SK-N-SH treated with all-trans-retinoic acid at 6 μM for 48 hours (cell line): ENCODE data around the gene TMEM231.

ENCODE experiments used
- ATAC-seq: fragments of 200-7000 bp; cut with Tn5 transposase; 3 replicates; pipeline ENCODE4 v1.9.1; 2020; ENCODE audit warnings: mild to moderate bottlenecking, moderate library complexity
- ARNTL ChIP-seq: fragments of 450-650 bp; formaldehyde crosslinking; IDR thresholded peaks from 2 replicates; pipeline ENCODE4 v1.5.0; 2020; ENCODE audit warnings: low read depth, mild to moderate bottlenecking, moderate library complexity, borderline replicate concordance
- BACH2 ChIP-seq: fragments of 250-450 bp; sonication (Bioruptor Pico); IDR thresholded peaks from 2 replicates; pipeline ENCODE4 v1.9.0; 2021; ENCODE audit warnings: mild to moderate bottlenecking, borderline replicate concordance
- ESRRG ChIP-seq: fragments of 250-450 bp; sonication (Bioruptor Pico); IDR thresholded peaks from 2 replicates; pipeline ENCODE4 v1.6.1; 2021; ENCODE audit warnings: mild to moderate bottlenecking
- GLIS3 ChIP-seq: fragments of 250-450 bp; sonication (Bioruptor Pico); IDR thresholded peaks from 2 replicates; pipeline ENCODE4 v1.5.0; 2020; ENCODE audit warnings: mild to moderate bottlenecking, moderate library complexity
- ISL1 ChIP-seq: fragments of 250-450 bp; sonication (Bioruptor Pico); IDR thresholded peaks from 2 replicates; pipeline ENCODE4 v2.1.2; 2022; ENCODE audit warnings: mild to moderate bottlenecking, moderate library complexity
- OSR1 ChIP-seq: fragments of 250-450 bp; sonication (Bioruptor Pico); IDR thresholded peaks from 2 replicates; pipeline ENCODE4 v1.8.0; 2022; ENCODE audit warnings: moderate library complexity, mild to moderate bottlenecking, inconsistent platforms
- PATZ1 ChIP-seq: fragments of 250-450 bp; sonication (Bioruptor Pico); IDR thresholded peaks from 2 replicates; pipeline ENCODE4 v1.8.0; 2020; ENCODE audit warnings: mild to moderate bottlenecking, moderate library complexity, borderline replicate concordance
- POU6F1 ChIP-seq: fragments of 250-450 bp; sonication (Bioruptor Pico); IDR thresholded peaks from 2 replicates; pipeline ENCODE4 v1.8.0; 2021; ENCODE audit warnings: low read depth, mild to moderate bottlenecking, moderate library complexity, borderline replicate concordance
- PPARA ChIP-seq: fragments of 250-450 bp; sonication (Bioruptor Pico); IDR thresholded peaks from 2 replicates; pipeline ENCODE4 v1.5.0; 2020; ENCODE audit warnings: mild to moderate bottlenecking, borderline replicate concordance
- RARB ChIP-seq: fragments of 250-450 bp; sonication (Bioruptor Pico); IDR thresholded peaks from 2 replicates; pipeline ENCODE4 v1.8.0; 2021; ENCODE audit warnings: mild to moderate bottlenecking, moderate library complexity
- SNAI2 ChIP-seq: fragments of 250-450 bp; sonication (Bioruptor Pico); IDR thresholded peaks from 2 replicates; pipeline ENCODE4 v1.5.0; 2020; ENCODE audit warnings: mild to moderate bottlenecking, moderate library complexity
- TCF4 ChIP-seq: fragments of 250-450 bp; sonication (Bioruptor Pico); IDR thresholded peaks from 2 replicates; pipeline ENCODE4 v1.8.0; 2021; ENCODE audit warnings: mild to moderate bottlenecking, moderate library complexity, borderline replicate concordance
- TOX ChIP-seq: fragments of 250-450 bp; sonication (Bioruptor Pico); IDR thresholded peaks from 2 replicates; pipeline ENCODE4 v1.8.0; 2021; ENCODE audit warnings: mild to moderate bottlenecking, moderate library complexity, borderline replicate concordance
- TSHZ2 ChIP-seq: fragments of 250-450 bp; sonication (Bioruptor Pico); IDR thresholded peaks from 2 replicates; pipeline ENCODE4 v1.5.0; 2020; ENCODE audit warnings: mild to moderate bottlenecking, moderate library complexity
- ZC3H10 ChIP-seq: fragments of 250-450 bp; sonication (Bioruptor Pico); IDR thresholded peaks from 2 replicates; pipeline ENCODE4 v1.5.1; 2021; ENCODE audit warnings: mild to moderate bottlenecking, moderate library complexity
- ZFP3 ChIP-seq: fragments of 250-450 bp; sonication (Bioruptor Pico); IDR thresholded peaks from 2 replicates; pipeline ENCODE4 v1.5.0; 2020; ENCODE audit warnings: mild to moderate bottlenecking, moderate library complexity
- ZNF565 ChIP-seq: fragments of 450-650 bp; formaldehyde crosslinking; conservative IDR thresholded peaks from 2 replicates; pipeline ENCODE4 v1.5.0; 2020; ENCODE audit warnings: low read depth, mild to moderate bottlenecking, moderate library complexity
- ZNF70 ChIP-seq: fragments of 450-650 bp; formaldehyde crosslinking; IDR thresholded peaks from 2 replicates; pipeline ENCODE4 v1.5.0; 2020; ENCODE audit warnings: mild to moderate bottlenecking, moderate library complexity
- ZNF8 ChIP-seq: fragments of 450-650 bp; formaldehyde crosslinking; IDR thresholded peaks from 2 replicates; pipeline ENCODE4 v1.5.0; 2020; ENCODE audit warnings: mild to moderate bottlenecking, moderate library complexity
- TF ChIP-seq, protein P1 (sequence below): fragments of 250-450 bp; sonication (Bioruptor Pico); IDR thresholded peaks from 2 replicates; pipeline ENCODE4 v1.5.1; 2021; ENCODE audit warnings: mild to moderate bottlenecking, moderate library complexity
- TF ChIP-seq, protein P2 (sequence below): fragments of 250-450 bp; sonication (Bioruptor Pico); IDR thresholded peaks from 2 replicates; pipeline ENCODE4 v1.5.1; 2020; ENCODE audit warnings: low read depth, mild to moderate bottlenecking, moderate library complexity

TMEM231 gene

GRCh38 chr16:75535211-75535843 lies 20.7 kb downstream of the TMEM231 start:
- ATAC-seq: no peak
- TF ChIP-seq ZNF8 (CRISPR knock-in tag): no peak
- no peak for TF ChIP-seq PPARA
- no peak for TF ChIP-seq TCF4 (CRISPR knock-in tag)

DNA sequence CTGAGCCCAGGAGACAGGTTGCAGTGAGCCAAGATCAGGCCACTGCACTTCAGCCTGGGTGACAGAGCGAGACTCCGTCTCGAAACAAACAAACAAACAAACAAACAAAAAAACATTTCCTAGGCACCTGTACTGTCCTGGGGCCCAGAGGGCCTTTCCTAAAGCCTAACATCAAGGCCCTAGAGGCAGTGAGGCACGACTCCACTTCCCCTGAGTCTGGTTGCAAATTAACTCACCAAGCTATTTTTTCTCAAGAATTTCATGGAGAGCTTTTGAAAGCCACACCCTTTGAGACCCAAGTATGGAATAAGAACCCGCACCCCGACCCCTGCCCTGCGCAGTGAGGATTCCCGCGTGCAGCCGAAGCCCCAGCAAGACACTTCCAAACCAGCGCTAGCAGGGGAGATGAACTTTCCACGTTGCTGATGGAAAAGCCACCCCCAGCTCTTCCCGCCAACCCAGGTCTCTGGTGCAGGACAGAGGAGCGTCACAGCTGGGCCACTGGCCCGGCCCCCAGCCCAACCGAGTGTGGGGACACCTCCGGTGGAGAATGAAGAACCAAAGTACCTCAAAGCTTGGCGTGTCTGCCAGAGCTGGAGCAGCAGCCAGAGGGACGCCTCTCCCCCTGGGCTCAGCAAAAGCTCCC lies 21.4 kb downstream of the TMEM231 start:
- TF ChIP-seq ZNF70 (CRISPR knock-in tag) (no peak), ARNTL (CRISPR knock-in tag) (no peak), BACH2 (CRISPR knock-in tag) (no peak), ZNF8 (CRISPR knock-in tag) (no peak), POU6F1 (CRISPR knock-in tag) (no peak), ISL1 (CRISPR knock-in tag) (no peak), PATZ1 (no peak), SNAI2 (CRISPR knock-in tag) (no peak), TOX (CRISPR knock-in tag) (no peak), PPARA (no peak), TCF4 (CRISPR knock-in tag) (no peak), ZNF565 (no peak), GLIS3 (CRISPR knock-in tag) (no peak), ESRRG (CRISPR knock-in tag) (no peak), ZC3H10 (CRISPR knock-in tag) (no peak), RARB (CRISPR knock-in tag) (no peak), TSHZ2 (no peak), OSR1 (no peak)
- TF ChIP-seq, protein P1, sequence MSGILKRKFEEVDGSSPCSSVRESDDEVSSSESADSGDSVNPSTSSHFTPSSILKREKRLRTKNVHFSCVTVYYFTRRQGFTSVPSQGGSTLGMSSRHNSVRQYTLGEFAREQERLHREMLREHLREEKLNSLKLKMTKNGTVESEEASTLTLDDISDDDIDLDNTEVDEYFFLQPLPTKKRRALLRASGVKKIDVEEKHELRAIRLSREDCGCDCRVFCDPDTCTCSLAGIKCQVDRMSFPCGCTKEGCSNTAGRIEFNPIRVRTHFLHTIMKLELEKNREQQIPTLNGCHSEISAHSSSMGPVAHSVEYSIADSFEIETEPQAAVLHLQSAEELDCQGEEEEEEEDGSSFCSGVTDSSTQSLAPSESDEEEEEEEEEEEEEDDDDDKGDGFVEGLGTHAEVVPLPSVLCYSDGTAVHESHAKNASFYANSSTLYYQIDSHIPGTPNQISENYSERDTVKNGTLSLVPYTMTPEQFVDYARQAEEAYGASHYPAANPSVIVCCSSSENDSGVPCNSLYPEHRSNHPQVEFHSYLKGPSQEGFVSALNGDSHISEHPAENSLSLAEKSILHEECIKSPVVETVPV (CRISPR knock-in tag): no peak
- TF ChIP-seq, protein P2, sequence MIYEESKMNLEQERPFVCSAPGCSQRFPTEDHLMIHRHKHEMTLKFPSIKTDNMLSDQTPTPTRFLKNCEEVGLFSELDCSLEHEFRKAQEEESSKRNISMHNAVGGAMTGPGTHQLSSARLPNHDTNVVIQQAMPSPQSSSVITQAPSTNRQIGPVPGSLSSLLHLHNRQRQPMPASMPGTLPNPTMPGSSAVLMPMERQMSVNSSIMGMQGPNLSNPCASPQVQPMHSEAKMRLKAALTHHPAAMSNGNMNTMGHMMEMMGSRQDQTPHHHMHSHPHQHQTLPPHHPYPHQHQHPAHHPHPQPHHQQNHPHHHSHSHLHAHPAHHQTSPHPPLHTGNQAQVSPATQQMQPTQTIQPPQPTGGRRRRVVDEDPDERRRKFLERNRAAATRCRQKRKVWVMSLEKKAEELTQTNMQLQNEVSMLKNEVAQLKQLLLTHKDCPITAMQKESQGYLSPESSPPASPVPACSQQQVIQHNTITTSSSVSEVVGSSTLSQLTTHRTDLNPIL (CRISPR knock-in tag): no peak
- no peak for ATAC-seq

- no peak for ATAC-seq
- no peak for TF ChIP-seq POU6F1 (CRISPR knock-in tag)
- TF ChIP-seq ISL1 (CRISPR knock-in tag): no peak
- no peak for TF ChIP-seq TCF4 (CRISPR knock-in tag)
- TF ChIP-seq GLIS3 (CRISPR knock-in tag): no peak
- TF ChIP-seq BACH2 (CRISPR knock-in tag): no peak
- TF ChIP-seq TSHZ2: no peak
- TF ChIP-seq SNAI2 (CRISPR knock-in tag): no peak
- TF ChIP-seq ZNF70 (CRISPR knock-in tag): no peak
- TF ChIP-seq ARNTL (CRISPR knock-in tag): no peak
- TF ChIP-seq ZNF565: no peak
- TF ChIP-seq ZFP3 (CRISPR knock-in tag): no peak
Measured at GRCh38 chr16:75532791-75533190, 23.3 kb downstream of the TMEM231 start.
